Fibroblast of mammary gland (primary cell): Measurements from ENCODE around the gene GALNT10.

Experiments used
- DNase-seq: peaks from one replicate; pipeline ENCODE4 v3.0.0-alpha.2; 2010; ENCODE audit warnings: low read depth
- H3K4me3 ChIP-seq: 2 replicates; pipeline ENCODE4 v1.5.1; 2011; ENCODE audit warnings: low read depth, mild to moderate bottlenecking, low read length, moderate library complexity; ENCODE audit not compliant: control insufficient read depth
- TF ChIP-seq, protein P1 (sequence below): conservative IDR thresholded peaks from 2 replicates; pipeline ENCODE4 v1.5.1; 2011; ENCODE audit warnings: low read depth, low read length, inconsistent platforms; ENCODE audit not compliant: control insufficient read depth, insufficient read depth

Gene GALNT10

DNA sequence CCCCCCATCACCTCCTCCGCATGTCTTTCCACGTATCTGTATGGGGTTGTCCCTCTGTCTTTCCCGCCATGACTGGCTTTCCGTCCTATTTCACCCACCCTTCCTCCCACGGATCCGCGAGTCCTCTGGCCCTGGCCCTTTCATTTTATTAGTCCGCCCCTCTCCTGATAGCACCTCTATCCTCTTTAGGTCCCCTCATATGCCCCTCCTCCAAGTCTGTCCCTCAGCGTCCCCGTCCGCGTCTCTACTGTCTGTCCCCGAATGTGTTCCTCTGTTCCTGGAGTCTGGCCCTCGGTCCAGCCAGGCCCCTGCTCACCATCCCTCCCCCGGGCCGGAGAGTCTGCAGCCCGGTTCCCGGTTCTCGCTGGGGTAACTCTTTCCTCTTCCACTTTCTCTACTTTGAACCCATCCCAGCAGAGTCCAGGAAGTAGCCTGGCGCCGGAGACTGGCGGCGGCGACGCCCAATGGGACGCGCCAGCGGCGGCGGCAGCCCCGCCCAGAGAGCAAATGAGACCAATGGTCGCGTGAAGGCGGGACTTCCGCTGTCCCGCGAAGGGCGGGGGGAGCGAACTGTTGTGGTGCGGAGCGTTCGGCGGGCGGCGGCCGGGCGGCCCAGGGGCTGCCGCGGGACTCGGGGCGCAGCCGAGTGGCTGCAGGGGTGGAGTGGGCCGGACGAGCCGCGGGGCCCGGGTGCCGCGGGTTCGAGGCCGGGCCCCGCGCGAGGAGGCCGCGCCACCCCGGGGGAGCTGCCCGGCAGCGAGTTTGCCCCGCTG is 255.1 kb downstream of the GALNT10 start, which contains the start of gene SAP30L:
SAP30L (plus strand) TSS at position 576 of the 773 bp plus-strand sequence. CDS start 608 bp downstream, outside the sequence.
- DNase-seq: peak; percentile 87
- TF ChIP-seq, protein P1, sequence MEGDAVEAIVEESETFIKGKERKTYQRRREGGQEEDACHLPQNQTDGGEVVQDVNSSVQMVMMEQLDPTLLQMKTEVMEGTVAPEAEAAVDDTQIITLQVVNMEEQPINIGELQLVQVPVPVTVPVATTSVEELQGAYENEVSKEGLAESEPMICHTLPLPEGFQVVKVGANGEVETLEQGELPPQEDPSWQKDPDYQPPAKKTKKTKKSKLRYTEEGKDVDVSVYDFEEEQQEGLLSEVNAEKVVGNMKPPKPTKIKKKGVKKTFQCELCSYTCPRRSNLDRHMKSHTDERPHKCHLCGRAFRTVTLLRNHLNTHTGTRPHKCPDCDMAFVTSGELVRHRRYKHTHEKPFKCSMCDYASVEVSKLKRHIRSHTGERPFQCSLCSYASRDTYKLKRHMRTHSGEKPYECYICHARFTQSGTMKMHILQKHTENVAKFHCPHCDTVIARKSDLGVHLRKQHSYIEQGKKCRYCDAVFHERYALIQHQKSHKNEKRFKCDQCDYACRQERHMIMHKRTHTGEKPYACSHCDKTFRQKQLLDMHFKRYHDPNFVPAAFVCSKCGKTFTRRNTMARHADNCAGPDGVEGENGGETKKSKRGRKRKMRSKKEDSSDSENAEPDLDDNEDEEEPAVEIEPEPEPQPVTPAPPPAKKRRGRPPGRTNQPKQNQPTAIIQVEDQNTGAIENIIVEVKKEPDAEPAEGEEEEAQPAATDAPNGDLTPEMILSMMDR: no peak
- peak within 1 kb of the TSS; percentile 96 for H3K4me3 ChIP-seq

DNA sequence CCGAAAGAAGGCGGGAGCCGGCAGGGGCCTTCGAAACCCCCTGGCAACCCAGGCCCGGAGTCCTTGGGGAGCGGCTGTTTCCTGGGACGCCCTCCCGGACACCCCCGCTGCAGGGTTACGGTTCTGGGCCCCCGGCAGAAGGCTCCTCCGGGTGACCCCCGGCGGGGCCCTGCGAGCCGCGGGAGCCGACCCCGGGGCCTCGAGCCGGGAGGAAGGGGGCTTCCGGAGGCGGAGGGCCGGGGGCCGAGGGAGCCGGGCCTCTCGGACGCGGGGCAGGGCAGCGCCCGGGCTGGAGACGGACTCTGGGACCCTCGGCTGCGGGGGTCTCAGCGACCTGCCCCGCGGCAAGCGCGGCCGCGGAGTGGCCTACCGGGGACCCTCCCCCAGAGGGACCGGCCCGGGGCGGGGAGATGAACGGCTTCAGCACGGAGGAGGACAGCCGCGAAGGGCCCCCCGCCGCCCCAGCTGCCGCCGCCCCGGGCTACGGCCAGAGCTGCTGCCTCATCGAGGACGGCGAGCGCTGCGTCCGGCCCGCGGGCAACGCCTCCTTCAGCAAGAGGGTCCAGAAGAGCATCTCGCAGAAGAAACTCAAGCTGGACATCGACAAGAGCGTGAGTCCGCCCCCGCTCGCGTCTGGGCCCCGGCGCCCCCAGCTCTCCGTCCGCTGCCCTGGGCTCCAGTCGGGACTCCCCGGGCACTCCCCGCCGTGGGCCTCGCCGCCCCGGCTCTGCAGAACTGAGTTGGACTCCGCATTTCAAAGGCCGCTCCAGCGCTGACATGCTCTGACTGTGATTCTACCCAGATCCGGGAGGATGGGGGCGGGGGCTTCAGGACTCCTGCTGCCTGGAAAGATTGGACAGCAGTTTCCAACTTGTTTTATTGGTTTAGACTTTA is 255.9 kb downstream of the GALNT10 start:
- DNase-seq: peak; percentile 58
- TF ChIP-seq, protein P1: no peak

DNA sequence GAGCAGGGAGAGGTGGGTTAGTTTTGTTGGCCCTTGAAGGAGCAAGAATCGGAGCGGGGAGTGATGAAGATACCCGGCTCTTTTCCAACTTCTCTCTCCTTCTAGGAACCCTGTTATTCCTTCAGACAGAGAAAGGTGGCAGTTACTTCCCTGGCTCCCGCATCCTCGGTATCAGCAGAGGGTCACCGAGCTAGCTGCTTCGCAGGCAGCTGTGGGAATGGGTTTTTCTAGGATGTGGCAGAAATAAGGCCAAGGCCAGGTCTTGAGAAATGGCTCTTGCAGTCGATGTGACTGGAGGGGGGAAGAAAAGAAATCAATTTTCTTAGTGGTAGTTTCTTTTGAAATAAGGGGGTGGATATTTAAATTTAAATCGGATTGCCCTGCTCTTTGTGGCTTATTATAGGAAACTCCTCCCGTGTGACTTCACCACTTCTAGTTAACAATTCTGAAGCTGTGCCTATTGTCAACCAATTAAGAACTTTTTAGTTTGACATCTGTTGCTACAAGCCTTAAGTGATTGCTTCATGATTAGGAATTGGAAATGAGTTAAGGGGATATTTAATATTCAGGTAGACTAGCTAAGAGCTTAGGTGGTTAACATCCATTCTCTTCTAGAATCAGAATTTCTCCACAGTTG is 256.7 kb downstream of the GALNT10 start:
- DNase-seq: no peak
- TF ChIP-seq, protein P1: no peak
- peak overlapping the region; percentile 65 for H3K4me3 ChIP-seq

More for the DNA sequence above, 255.9 kb downstream of the GALNT10 start:
- H3K4me3 ChIP-seq: peak overlapping the region; percentile 65

DNA sequence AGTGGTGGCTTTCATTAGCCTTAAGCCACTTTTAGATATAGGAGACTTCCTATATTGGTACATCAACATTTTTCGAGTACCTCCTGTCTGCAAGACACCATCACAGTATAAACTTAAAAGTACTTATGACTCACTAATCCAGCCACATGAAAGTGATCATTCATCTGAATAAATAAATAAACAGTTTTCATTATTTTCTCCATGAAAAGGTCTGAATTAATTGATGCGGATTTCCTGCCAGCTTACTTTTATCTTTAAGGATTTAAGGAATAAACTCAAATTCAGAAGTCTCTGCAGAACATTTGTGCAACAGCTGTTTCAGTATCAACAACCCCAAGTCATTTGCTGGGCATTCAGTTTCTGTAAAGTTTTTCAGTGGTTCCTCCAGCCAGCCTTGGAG is 259.3 kb downstream of the GALNT10 start:
- TF ChIP-seq, protein P1: no peak
- peak; percentile 29 for DNase-seq
- H3K4me3 ChIP-seq: no peak overlapping the region

DNA sequence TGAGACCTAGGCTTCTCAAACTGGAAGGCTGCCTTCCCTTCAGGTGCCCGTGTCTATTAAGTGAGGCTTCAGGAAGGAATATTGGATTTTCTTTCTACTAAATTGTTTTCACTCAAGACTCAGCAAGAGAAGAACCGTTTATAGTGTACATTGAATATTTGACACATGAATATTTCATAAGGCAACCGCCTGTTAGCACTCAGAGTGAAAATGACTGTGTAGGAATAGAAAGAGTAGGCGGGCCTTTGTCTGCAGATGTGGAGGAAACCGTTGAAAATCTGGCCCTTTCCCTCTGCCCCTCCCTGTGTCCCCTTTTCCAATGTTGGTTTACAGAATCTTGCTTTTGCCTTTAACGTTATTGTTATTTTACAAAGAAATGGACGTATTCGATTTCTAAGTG is 261.4 kb downstream of the GALNT10 start:
- no peak for DNase-seq
- H3K4me3 ChIP-seq: no peak overlapping the region
- TF ChIP-seq, protein P1: no peak

DNA sequence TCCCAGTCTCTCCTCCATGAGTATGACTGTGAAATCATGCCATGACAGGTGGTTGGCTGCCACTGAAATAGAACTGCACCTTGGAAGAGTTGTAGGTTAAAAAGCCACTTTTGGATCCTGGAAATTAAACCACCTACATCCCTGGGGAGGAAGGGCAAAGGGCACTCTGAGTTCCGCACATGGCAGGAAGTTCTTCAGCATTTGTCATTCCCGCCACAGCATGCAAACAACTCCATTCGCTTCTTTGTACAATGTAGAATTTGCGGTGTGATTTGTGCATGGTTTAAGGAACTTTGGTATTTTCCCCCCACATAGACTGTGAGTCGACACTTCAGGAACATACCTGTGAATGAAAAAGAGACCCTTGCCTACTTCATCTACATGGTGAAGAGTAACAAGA is 265.1 kb downstream of the GALNT10 start:
- no peak for DNase-seq
- TF ChIP-seq, protein P1: no peak
- no peak overlapping the region for H3K4me3 ChIP-seq
